ENCODE measurements around the gene VAT1L. TPM values are rescaled to one million over a fixed set of nuclear protein-coding genes. Genes with fewer than 3 reads are reported as not detected.

Gene VAT1L
- total RNA-seq, 2 donors from 2014 or later: 0.53 to 4.1 TPM

DNA sequence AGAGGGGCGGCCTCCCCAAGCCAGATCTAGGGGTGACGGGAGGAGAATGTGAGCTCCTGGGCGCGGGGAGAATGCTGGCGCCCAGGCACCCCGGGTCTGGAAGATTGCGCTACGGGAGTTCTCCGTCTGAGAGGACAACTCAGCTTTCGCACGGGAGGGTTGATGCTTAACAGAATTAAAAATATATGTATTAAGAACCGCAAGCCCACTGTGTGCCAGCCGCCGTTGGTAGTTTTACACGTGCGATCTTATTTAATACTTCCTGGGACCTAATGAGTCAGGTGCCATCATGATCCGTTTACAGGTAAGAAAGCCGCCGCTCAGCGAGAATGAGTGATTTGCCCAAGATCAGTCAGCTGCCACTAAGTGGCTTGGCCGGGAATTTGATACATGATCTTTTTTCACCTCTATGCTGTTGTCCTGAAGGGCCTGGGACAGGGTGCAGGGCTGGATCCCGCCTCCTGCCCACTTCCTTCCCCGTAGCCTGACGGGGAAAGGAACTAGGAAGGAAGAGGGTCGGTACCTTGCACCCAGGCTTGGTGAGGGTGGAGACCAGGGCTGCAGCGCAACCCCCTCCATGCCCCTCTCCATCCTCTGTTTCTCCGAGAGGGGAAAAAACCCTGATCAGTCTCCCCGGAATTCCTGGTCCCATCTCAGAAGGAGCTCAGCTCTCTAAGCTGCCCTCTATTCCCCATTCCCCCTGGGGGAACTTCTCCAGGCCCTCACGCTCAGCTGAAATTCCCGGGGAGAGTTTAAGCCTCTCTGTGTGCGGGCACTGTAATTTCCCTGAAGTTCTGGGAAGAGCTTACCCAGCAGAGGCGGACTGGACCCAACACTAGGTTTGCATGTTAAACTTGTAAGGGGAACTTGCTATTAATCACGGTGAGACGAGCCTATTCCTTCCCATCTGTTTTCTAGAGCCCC, 983 bp downstream of the VAT1L start:
- no peaks in the 10 kb centered on the region for H3K36me3 Mint-ChIP-seq (ENCODE audit: low read depth)
- H3K9ac ChIP-seq (ENCODE audit: extremely low read depth, low read length, poor library complexity, severe bottlenecking): no peak overlapping the region
- no peaks in the 10 kb centered on the region for H3K4me1 ChIP-seq (ENCODE audit: control insufficient read depth, insufficient read depth, low read length)
- 2 to 4% methylated on average over 21 to 33 of the region's 34 CpGs for WGBS, 2 experiments (ENCODE audit: insufficient coverage in 1 of 2, insufficient read length in 1 of 2)
- H3K27ac Mint-ChIP-seq: no peak overlapping the region
- TF ChIP-seq, protein P1, sequence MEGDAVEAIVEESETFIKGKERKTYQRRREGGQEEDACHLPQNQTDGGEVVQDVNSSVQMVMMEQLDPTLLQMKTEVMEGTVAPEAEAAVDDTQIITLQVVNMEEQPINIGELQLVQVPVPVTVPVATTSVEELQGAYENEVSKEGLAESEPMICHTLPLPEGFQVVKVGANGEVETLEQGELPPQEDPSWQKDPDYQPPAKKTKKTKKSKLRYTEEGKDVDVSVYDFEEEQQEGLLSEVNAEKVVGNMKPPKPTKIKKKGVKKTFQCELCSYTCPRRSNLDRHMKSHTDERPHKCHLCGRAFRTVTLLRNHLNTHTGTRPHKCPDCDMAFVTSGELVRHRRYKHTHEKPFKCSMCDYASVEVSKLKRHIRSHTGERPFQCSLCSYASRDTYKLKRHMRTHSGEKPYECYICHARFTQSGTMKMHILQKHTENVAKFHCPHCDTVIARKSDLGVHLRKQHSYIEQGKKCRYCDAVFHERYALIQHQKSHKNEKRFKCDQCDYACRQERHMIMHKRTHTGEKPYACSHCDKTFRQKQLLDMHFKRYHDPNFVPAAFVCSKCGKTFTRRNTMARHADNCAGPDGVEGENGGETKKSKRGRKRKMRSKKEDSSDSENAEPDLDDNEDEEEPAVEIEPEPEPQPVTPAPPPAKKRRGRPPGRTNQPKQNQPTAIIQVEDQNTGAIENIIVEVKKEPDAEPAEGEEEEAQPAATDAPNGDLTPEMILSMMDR (conservative IDR thresholded peaks at IDR 0.05): no peak
- H3K27me3 ChIP-seq (ENCODE audit: control insufficient read depth, insufficient read depth, low read length, poor library complexity, severe bottlenecking): peaks cover 69% of the 10 kb centered on the region
- no peaks in the 10 kb centered on the region for H3K9me3 Mint-ChIP-seq
- no peaks in the 10 kb centered on the region for H3K9me3 ChIP-seq (ENCODE audit: control insufficient read depth, low read length)
- H3K4me3 Mint-ChIP-seq: peak overlapping the region; percentile 67
- peaks cover 73% of the 10 kb centered on the region for H3K27me3 Mint-ChIP-seq (ENCODE audit: insufficient read depth)
- DNase-seq: peak; percentile 73
- H3K4me1 Mint-ChIP-seq: peaks cover 11% of the 10 kb centered on the region
- H3K36me3 ChIP-seq (ENCODE audit: control insufficient read depth, insufficient read depth, low read length): no peaks in the 10 kb centered on the region
- H3K27ac ChIP-seq (ENCODE audit: low read depth, low read length): no peak overlapping the region
- H3K4me3 ChIP-seq (ENCODE audit: low read length): peak overlapping the region; percentile 75

DNA sequence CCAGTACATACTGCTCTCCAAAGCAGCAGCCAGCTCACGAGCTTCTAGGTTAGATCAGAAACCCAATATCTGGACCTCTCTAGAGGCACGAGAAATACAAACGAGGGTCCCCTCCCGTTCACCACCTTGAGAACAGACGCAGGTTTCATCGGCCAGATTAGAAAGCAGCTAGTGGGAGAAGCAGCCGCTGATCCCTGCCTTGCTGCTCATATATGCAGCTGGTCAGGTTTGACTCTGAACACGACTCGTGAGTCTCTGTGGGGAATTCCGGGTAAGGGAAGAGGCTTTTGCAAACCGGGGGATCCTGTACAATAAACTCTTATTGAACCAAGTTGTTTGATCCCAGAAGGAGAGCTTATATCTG, 1.6 kb downstream of the VAT1L start:
- Histone ChIP-seq H3K9ac (ENCODE audit: extremely low read depth, low read length, poor library complexity, severe bottlenecking) (no peak overlapping the region), H3K27me3 (ENCODE audit: control insufficient read depth, insufficient read depth, low read length, poor library complexity, severe bottlenecking) (peaks cover 69% of the 10 kb centered on the region), H3K36me3 (ENCODE audit: control insufficient read depth, insufficient read depth, low read length) (no peaks in the 10 kb centered on the region), H3K4me1 (ENCODE audit: control insufficient read depth, insufficient read depth, low read length) (no peaks in the 10 kb centered on the region), H3K4me3 (ENCODE audit: low read length) (peak overlapping the region; percentile 75), H3K9me3 (ENCODE audit: control insufficient read depth, low read length) (no peaks in the 10 kb centered on the region), H3K27ac (ENCODE audit: low read depth, low read length) (no peak overlapping the region)
- Mint-ChIP-seq H3K27ac (no peak overlapping the region), H3K36me3 (ENCODE audit: low read depth) (no peaks in the 10 kb centered on the region), H3K9me3 (no peaks in the 10 kb centered on the region), H3K4me3 (peak overlapping the region; percentile 67), H3K4me1 (peaks cover 11% of the 10 kb centered on the region), H3K27me3 (ENCODE audit: insufficient read depth) (peaks cover 73% of the 10 kb centered on the region)
- 14 to 15% methylated on average over 6 to 11 of the region's 11 CpGs for WGBS, 2 experiments (ENCODE audit: insufficient coverage in 1 of 2, insufficient read length in 1 of 2)
- peak; percentile 57 for DNase-seq
- TF ChIP-seq, protein P1 (conservative IDR thresholded peaks at IDR 0.05): no peak

DNA sequence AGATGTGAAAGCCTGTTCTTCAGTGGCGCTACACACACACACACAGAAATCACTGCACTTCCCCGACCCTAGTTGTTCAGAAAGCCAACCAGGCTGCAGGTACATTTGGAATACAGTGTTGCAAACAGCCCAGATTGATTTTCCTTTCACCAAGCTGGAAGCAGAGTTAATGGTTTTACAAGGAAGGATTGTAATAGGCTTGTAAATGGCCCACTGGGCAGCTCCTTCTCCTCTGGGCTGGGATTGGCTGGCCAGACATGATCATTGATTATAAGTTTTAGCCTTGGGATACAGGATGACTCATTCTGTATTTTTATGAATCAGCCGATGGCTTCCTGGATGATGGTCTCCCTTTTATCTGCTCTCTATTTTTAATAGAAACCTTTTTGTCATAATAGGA, 2.5 kb downstream of the VAT1L start:
- TF ChIP-seq, protein P1 (conservative IDR thresholded peaks at IDR 0.05): no peak
- Mint-ChIP-seq H3K9me3 (no peaks in the 10 kb centered on the region), H3K36me3 (ENCODE audit: low read depth) (no peaks in the 10 kb centered on the region), H3K27me3 (ENCODE audit: insufficient read depth) (peaks cover 67% of the 10 kb centered on the region), H3K4me3 (no peak overlapping the region), H3K4me1 (peaks cover 11% of the 10 kb centered on the region), H3K27ac (no peak overlapping the region)
- peaks cover 63% of the 10 kb centered on the region for H3K27me3 ChIP-seq (ENCODE audit: control insufficient read depth, insufficient read depth, low read length, poor library complexity, severe bottlenecking)
- peak; percentile 26 for DNase-seq
- 84% methylated on average over 3 of the region's 3 CpGs; no CpG with 5 or more reads in 1 of the 2 experiments for WGBS, 2 experiments (ENCODE audit: insufficient coverage in 1 of 2, insufficient read length in 1 of 2)
- H3K9me3 ChIP-seq (ENCODE audit: control insufficient read depth, low read length): no peaks in the 10 kb centered on the region
- H3K4me1 ChIP-seq (ENCODE audit: control insufficient read depth, insufficient read depth, low read length): no peaks in the 10 kb centered on the region
- H3K9ac ChIP-seq (ENCODE audit: extremely low read depth, low read length, poor library complexity, severe bottlenecking): no peak overlapping the region
- H3K4me3 ChIP-seq (ENCODE audit: low read length): no peak overlapping the region
- no peaks in the 10 kb centered on the region for H3K36me3 ChIP-seq (ENCODE audit: control insufficient read depth, insufficient read depth, low read length)
- no peak overlapping the region for H3K27ac ChIP-seq (ENCODE audit: low read depth, low read length)

Measured in endodermal cell (in vitro differentiated cells).